Activated CD8-positive, alpha-beta memory T cell treated with anti-CD3 and anti-CD28 coated beads, Interleukin-2, amount 50 U/mL, for 48 hours (primary cell): ENCODE results near the gene UBE2L6.

Experiments used
- DNase-seq: peaks from one replicate; pipeline ENCODE4 v3.0.0-alpha.2; 2020

Gene UBE2L6

DNA sequence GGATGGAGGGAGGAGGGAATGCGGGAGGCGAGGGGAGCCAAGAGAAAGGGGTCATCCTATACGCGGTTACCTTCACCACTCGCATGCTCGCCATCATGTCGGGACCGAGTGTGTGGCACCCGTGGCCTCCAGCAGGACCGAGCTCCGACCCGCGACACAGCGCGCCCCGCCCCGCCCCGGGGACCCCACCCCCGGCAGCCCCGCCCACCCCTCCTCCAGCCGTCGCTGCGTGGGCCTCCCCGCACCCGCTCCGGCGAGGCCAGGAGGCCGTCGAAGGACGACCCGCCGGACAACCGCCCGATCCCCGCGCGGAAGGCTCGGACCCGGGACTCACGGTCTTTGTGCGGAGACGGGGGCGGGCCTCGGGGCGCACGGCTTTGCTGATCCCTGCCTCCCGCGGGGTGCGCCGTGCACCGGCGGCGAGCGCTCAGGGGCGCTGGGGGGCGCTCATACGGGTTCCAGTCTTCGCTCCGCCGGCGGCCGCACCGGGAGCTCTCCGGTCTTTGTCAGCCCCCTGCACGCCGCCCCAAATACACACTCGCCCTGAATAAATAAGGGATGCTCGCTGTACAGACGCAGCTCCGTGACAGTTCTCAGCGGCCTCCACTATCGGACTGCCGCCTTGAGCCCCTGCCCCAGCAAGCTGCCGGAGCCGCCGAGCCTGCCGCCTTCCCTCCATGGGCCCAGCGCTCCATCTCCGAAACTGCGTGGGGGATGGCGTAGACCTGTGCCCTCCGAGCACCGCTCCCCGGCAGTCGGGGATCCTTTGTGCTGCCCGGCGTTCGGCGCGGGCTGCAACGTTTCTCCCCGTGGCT is at the start of gene UBE2L6:
UBE2L6 (minus strand) TSS at position 158 of the 815 bp plus-strand sequence; CDS start at position 97, 61 bp downstream.
- peak; percentile 83 for DNase-seq

DNA sequence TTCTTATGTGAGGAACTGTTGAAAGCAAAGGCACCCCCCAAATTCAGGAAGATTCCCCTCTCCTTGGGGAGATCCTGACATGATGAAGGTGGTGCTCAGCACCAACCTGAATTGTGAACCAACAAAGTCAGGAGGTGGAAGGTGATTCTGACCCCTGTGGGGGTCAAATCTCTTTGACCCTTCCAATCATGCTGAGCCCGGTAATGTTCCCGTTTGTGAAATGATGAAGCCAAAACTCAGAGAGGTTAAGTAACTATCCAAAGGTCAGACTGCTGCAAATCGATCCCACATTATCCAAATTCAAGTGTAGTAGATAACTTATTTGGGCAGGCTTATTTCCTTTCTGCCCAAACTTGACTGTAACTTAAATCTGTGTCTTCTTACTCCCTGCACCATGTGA is 49.1 kb upstream of the UBE2L6 start:
- no peak for DNase-seq

DNA sequence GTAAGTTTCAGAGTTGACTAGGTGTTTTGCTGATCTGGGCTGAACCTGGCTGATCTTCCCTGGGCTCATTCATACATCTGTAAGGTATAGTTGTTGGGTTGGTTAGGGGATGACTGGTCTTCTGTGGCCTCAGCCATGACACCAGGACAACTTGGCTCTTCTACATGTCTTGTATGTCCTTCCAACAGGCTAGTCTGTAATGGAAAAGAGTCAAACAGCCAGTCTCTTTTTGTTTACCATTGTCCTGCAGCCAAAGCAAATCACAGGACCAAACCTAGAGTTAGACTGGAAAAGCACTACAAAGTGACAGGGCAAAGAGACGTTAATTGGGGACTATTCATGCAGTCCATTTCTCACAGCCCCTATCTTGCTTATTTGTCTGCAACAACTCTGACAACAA is 47.8 kb upstream of the UBE2L6 start:
- no peak for DNase-seq

DNA sequence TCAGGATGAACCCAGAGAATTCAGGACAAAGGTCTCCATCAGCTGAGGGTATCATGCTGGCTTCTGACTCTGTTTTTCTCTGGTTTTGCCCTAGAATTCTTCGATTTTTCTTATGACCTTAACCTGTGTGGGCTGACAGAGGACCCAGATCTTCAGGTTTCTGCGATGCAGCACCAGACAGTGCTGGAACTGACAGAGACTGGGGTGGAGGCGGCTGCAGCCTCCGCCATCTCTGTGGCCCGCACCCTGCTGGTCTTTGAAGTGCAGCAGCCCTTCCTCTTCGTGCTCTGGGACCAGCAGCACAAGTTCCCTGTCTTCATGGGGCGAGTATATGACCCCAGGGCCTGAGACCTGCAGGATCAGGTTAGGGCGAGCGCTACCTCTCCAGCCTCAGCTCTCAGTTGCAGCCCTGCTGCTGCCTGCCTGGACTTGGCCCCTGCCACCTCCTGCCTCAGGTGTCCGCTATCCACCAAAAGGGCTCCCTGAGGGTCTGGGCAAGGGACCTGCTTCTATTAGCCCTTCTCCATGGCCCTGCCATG is 46.8 kb upstream of the UBE2L6 start:
- no peak for DNase-seq

DNA sequence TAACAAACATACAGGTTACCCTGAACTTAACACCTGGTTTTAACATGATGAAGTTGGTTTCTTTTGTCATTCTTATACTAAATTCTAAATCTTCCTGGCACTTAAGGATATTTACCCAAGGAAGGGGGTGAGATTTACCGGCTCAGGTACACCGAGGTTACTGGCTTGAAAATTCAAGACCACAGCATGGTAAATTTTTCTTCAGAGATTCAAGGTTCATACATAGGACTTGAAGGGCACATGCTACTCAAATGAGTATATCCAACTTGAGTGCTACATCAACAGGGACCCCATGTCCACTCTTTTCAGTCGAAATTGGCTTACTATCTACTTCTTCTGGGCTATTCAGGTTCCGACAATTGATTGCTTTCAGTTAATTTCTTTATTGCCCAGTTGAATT is 42.7 kb upstream of the UBE2L6 start:
- no peak for DNase-seq

DNA sequence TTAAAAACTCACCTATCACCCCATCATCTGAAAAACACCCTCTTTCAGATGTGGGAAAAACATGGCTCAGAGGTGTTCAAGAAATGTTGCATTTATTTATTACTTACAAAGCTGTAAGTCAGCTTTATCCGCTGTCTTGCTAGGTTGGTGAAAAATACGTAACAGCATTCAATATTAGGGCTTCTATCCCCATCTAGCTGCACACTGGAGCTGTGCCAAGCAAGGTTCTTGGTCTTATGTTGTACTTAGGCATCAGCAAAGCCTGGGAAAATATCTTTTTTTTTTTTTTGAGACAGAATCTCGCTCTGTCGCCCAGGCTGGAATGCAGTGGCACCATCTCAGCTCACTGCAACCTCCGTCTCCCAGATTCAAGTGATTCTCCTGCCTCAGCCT is 37.6 kb upstream of the UBE2L6 start:
- no peak for DNase-seq

DNA sequence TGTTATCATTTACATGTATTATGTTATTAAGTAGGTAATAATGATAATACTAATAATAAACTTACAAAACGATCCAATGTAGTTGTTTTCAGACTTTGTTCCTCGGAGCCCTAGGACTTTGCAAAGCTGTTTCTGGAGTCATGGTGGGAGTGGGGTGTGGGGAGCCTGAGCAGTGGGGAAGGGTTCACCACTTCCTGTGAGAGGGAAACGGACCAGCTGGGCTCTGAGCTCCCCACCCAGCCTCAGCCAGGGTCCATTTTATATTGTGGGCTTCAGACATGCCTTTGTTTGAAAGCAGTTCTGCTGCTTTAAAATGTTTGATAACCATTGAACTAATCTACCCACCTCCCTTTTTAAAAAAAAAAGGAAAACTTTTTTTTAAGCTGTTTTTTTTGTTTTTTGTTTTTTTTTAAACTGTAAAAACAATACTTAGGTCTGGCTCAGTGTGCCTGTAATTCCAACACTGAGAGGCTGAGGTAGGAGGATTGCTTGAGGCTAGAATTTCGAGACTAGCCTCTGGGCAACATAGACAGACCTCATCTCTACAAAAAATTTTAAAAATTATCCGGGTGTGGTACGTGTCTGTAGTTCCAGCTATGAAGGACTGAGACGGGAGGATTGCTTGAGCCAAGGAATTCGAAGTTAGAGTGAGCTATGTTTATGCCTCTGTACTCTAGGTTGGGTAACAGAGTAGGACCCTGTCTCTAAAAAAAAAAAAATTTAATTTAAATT is 37.0 kb upstream of the UBE2L6 start:
- no peak for DNase-seq

DNA sequence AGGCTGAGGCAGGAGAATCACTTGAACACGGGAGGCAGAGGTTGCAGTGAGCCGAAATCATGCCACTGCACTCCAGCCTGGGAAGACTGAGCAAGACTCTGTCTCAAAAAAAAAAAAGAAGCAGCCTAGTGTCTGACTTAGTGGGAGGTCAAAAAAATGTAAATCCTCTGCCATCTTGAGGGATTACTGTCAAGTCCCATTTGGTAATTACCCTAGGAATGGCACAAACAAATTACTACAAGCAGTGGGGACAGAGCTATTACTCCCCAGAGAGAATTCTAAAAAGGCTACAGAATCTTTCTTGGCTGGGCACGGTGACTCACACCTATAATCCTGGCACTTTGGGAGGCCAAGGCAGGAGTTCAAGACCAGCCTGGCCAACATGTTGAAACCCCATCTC is 33.8 kb upstream of the UBE2L6 start:
- DNase-seq = no peak

DNA sequence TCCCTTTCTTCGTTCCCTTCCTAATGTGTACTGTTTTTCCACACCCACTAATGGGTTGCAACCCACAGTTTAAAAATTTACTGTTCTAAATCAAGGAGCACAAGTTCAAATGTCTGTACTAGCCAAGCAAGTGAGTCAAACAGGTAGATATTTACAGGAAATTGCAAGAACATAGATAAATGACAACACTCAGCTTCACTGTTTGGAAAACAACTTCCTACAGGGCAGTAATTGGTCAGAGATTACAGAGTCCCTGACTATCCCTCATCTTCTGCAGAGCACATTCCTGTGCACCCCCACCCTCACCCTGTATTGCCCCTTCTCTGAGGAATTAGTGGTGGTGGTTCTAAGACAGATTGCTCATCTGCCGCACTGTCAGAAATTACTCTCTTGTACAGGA is 31.9 kb upstream of the UBE2L6 start:
- DNase-seq = no peak

DNA sequence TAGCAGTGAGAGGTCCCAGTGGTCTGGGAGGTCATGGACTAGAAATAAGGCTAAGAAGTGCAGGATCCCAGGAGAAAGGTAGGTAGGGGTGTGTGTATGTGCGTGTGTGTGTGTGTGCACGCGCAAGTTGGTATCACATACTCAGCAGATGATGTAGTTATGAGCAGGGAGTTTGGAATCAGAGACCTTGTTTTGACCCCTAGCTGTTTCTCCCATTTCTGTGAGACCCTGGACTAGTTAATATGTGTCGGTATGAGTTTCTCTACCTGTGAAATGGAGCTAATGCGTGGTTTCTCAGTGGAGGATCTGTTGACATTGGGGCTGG is 31.3 kb upstream of the UBE2L6 start:
- DNase-seq = no peak

DNA sequence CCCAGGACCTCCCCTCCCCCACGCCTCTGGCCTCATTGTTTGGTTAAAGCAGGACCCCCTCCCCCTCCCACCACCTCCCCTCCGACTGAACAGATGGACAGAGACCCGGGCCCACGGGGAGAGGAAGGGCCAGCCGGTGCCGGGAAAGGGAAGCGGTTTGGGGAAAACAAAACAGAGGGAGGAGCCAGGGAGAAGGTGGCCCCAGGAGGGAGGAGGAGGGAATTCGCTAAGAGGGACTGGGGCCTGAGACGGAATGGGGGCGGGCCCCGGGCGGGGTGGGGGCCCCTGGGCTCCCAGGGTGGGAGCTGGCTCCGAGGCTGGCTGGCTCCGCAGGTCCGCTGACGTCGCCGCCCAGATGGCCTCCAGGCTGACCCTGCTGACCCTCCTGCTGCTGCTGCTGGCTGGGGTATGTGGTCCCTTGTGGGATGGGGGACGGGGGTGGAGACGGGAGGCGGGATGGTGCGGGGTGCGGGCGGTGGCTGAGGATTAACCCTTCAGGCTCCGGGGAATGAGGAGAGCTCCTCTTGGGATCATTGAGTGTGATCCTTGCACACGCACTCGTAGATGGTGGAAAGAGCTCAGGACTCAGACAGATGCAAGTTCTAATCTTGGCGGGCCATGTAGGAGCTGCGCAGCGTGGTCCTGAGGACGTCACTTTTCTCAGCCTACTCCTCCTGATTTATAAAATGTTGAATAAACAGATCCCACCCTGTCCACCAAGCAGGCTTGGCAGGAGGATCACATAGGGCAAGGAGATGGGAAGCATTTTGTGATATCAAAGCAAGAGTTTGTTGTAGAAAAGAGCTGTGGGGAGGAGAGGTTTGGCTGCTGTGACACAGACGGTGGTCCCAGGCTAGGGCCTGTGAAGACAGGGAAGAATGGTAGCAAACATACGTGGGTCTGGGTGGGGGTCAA is 30.7 kb upstream of the UBE2L6 start:
- no peak for DNase-seq

DNA sequence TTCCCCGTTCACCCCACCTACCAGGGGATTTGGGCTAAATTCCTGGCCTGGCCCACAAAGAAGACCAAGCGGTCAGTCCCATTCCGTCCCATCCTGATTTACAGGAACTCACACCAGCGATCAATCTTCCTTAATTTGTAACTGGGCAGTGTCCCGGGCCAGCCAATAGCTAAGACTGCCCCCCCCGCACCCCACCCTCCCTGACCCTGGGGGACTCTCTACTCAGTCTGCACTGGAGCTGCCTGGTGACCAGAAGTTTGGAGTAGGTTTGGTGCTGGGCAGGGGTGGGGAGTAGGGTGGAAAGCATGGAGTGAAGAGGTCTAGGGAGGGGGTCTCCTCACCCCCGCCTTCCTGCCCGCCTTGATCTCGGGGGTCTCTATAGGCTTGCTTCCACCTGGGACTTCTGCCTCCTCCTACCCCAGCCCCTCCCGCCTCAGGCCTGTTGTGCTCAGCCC is 30.0 kb upstream of the UBE2L6 start, which contains the start of gene SERPING1:
SERPING1 (plus strand) TSS at position 225 of the 455 bp plus-strand sequence. CDS start 586 bp downstream, outside the sequence.
- no peak for DNase-seq

DNA sequence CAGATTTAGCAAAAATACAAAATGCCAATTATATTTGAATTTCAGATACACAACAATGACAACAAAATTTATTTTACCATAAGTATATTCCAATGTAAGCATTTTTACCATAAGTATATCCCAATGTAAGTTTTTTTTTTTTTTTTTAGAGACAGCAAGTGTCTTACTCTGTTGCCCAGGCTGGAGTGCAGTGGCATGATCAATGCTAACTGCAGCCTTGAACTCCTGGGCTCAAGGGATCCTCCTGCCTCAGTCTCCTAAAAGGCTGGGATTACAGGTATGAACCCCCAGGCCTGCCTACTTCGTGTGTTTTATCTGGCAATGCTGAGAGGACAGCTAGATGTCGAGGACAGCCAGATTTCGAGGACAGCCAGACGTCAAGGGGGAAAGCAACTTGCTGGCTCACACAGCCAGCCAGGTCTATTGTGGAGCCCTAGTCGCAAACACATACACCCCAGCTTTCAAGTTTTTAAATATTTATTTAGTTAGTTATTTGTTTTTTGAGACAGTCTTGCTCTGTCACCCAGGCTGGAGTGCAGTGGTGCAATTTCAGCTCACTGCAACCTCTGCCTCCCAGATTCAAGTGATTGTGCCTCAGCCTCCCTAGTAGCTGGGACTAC is 28.9 kb upstream of the UBE2L6 start:
- DNase-seq = no peak

DNA sequence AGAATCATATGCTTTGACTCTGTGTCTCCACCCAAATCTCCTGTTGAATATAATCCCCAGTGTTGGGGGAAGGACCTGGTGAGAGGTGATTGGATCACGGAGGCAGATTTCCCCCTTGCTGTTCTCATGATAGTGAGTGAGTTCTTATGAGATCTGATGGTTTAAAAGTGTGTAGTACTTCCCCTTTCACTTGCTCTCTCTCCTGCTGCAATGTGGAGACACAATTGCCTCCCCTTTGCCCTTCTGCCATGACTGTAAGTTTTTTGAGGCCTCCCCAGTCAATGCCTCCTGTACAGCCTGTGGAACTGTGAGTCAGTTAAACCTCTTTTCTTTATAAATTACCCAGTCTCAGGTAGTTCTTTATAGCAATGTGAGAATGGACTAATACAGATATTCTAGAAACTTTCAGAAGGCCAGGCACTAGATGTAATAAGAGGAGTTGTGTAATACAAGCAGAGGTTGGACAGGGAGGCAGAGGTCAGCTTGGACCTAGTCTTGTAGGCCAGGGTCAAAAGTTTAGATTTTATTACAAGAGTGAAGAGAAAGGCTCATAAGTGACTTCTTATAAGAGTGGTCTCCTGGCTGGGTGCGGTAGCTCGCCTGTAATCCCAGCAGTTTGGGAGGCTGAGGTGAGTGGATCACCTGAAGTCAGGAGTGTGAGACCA is 20.7 kb upstream of the UBE2L6 start:
- DNase-seq = no peak

DNA sequence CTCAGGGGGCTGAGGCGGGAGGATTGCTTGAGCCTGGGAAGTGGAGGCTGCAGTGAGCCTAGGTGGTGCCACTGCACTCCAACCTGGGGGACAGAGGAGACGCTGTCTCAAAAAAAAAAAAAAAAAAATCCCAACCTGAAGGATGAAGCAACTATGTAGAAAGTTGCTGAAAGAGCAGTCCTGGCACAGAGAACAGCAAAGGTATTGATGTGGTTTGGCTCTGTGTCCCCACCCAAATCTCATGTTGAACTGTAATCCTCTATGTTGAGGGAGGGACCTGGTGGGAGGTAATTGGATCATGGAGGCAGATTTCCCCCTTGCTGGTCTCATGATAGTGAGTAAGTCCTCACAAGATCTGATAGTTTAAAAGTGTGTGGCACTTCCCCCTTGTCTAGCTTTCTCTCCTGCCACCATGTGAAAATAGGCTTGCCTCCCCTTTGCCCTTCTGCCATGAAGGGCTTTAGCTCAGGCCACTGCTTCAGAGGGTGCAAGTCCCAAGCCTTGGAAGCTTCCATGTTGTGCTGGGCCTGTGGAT is 19.3 kb upstream of the UBE2L6 start:
- DNase-seq = no peak

DNA sequence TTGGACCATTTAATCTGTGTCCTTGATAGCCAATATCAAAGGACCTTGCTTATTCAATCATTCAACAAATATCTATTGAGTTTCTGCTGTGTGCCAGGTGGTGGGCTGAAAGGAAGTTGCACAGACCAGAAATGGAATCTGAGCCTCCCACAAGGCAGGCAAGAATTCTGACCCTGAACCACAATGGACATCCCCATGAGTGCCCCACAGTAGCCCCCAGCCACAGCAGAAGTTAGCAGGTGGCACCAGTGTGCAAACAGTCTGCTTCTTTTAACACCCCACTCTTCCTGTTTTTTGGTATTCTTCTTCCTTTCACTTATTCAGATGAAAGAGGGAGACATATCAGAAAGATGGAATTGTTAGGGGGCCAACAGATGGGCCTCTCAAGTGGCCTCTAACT is 17.8 kb upstream of the UBE2L6 start:
- no peak for DNase-seq

DNA sequence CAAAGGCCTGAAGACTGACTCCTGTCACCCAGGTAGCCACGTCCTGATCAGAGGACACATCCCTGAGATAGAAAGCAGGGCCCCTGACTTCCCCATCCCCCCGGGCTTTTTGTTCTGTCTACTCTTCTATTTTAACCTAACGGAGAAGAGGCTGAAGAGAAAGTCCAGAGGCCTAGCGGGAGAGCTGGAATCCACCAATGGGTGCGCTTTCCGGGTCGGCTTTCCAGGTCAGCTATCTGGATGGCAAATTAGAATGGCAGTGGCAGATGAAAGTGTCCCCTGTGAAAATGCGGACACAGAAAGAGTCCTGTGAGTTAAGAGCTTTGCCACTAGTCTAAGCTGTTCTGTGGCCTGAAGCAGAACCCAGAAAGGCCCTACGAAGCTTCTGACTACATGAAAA is 16.9 kb upstream of the UBE2L6 start:
- DNase-seq = no peak

DNA sequence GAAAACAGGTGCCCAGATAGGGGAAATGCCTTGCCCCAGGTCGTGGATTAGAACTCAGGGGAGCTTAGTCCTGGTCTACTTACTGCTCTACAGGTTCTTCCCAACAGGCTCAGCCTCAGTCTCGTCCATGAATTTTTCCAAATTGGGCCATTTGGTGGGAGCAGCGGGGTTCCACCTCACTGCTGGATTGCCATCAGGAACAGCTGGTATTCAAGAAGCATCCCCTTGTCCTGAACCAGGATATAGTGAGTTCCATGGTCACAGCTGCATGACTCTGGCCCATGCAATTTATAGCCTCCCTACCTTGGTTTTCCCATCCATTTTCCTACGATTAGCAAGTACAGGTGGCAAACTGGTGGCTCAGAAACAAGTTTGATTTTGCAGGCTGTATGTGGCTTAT is 6.6 kb upstream of the UBE2L6 start:
- no peak for DNase-seq

DNA sequence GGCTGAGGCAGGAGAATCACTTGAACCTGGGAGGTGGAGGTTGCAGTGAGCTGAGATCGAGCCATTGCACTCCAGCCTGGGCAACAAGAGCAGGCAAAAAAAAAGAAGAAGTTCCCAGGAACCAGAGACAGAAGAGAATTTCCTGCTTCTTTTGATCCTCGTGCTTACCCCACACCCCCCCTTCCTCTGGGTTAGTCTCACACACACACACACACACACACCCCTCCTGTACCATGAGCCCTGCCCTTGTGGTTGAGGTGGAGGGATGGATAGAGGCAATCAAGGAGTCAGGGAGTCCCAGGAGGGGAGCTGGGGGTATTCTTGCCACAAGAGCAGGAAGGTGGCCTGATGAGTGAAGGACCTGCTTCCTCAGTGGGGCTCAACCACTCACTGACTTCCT is 4.1 kb upstream of the UBE2L6 start:
- DNase-seq = no peak

DNA sequence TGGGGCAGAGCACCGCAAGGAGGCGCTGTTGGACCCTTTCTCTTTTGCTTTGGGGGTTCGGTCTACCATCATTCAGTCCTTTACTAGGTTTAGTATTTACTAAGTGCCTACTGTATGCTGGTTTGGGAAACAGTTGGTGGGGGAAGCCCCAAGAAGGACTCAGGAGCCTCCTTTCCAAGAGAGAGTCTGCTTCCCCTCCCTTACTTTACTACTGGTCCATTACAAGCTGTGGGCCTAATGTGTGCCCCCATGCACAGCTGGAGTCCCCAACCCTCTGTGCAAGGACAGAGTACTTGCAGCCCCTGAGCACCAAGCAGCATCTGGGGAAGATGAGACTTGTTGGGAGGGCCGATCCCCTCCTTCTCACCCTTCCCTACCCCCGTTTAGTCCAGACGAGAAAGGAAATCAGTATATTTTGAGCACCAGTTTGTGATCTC is 876 bp upstream of the UBE2L6 start:
- peak; percentile 98 for DNase-seq

DNA sequence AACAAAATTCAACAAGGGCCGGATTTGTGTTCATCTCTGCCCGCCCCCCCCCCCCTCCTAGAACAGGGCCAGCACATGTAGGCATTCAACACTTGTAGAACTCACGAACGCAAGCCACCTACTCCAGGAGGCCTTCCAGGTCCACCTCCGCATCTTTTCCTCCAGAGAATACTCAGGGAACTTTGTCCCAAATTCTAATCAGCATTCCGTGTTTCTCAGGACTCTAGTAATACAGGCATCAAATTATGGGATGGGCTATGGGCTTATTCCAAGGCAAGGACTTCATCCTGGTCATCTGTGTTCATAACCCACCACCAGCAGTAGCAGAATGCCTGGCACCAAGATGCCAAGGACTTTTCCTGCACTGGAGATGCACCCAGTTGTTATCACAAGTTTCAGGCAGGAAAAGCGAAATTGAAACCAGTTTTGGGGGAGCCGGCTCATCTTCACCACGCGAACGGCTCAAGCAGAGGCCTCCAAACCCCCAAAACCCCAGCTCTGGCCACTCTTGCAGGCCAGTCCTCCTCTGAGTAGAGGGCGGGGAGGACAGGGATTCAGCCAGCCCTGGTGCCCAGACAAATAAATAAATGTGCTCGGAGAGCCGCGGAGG is 462 bp downstream of the UBE2L6 start:
- DNase-seq = no peak
